Measurements from ENCODE around the gene FOXN3. TPM values are rescaled to one million over a fixed set of nuclear protein-coding genes. Genes with fewer than 3 reads are reported as not detected.
A peak's percentile ranks its signal among the peaks of the same experiment; 100 is the strongest.

The FOXN3 gene
- polyA plus RNA-seq, 1 donor: 39.5 TPM

GRCh38 chr14:89315493-89316470, 101.3 kb downstream of the FOXN3 start:
- DNase-seq: peak in 1 of 2 donors; percentile 29
- no CpG with 5 or more reads among the region's 10 CpGs for WGBS (ENCODE audit: insufficient coverage, low lambda C conversion rate)

GRCh38 chr14:89314274-89314673, 102.8 kb downstream of the FOXN3 start:
- Histone ChIP-seq H3K27me3 (ENCODE audit: control insufficient read depth, insufficient read depth, low read length) (no peaks in the 10 kb centered on the region), H3K4me1 (ENCODE audit: control insufficient read depth, insufficient read depth, low read length) (peaks cover 6% of the 10 kb centered on the region), H3K4me3 (ENCODE audit: low read length) (no peak overlapping the region), H3K27ac (ENCODE audit: low read length) (no peak overlapping the region), H3K36me3 (ENCODE audit: control insufficient read depth, insufficient read depth, low read length) (peaks cover 16% of the 10 kb centered on the region), H3K9me3 (ENCODE audit: control insufficient read depth, low read depth, low read length) (no peaks in the 10 kb centered on the region)
- no peak for DNase-seq
- WGBS (ENCODE audit: insufficient coverage, low lambda C conversion rate): 100% methylated on average over 1 of the region's 2 CpGs

More at GRCh38 chr14:89315493-89316470, 101.3 kb downstream of the FOXN3 start:
- no peak overlapping the region for H3K27ac ChIP-seq (ENCODE audit: low read length)
- no peak overlapping the region for H3K4me3 ChIP-seq (ENCODE audit: low read length)
- H3K4me1 ChIP-seq (ENCODE audit: control insufficient read depth, insufficient read depth, low read length): peaks cover 6% of the 10 kb centered on the region
- peaks cover 13% of the 10 kb centered on the region for H3K36me3 ChIP-seq (ENCODE audit: control insufficient read depth, insufficient read depth, low read length)
- H3K9me3 ChIP-seq (ENCODE audit: control insufficient read depth, low read depth, low read length): no peaks in the 10 kb centered on the region
- H3K27me3 ChIP-seq (ENCODE audit: control insufficient read depth, insufficient read depth, low read length): no peaks in the 10 kb centered on the region

- H3K36me3 ChIP-seq (ENCODE audit: control insufficient read depth, insufficient read depth, low read length): peaks cover 18% of the 10 kb centered on the region
- no peak overlapping the region for H3K27ac ChIP-seq (ENCODE audit: low read length)
- no CpG with 5 or more reads among the region's 5 CpGs for WGBS (ENCODE audit: insufficient coverage, low lambda C conversion rate)
- no peaks in the 10 kb centered on the region for H3K27me3 ChIP-seq (ENCODE audit: control insufficient read depth, insufficient read depth, low read length)
- H3K4me1 ChIP-seq (ENCODE audit: control insufficient read depth, insufficient read depth, low read length): peaks cover 6% of the 10 kb centered on the region
- peak in 1 of 2 donors; percentile 56 for DNase-seq
- H3K9me3 ChIP-seq (ENCODE audit: control insufficient read depth, low read depth, low read length): no peaks in the 10 kb centered on the region
- no peak overlapping the region for H3K4me3 ChIP-seq (ENCODE audit: low read length)
Observed at GRCh38 chr14:89312932-89313331, 104.1 kb downstream of the FOXN3 start.

GRCh38 chr14:89310211-89310610, 106.8 kb downstream of the FOXN3 start:
- Histone ChIP-seq H3K4me3 (ENCODE audit: low read length) (no peak overlapping the region), H3K36me3 (ENCODE audit: control insufficient read depth, insufficient read depth, low read length) (peaks cover 13% of the 10 kb centered on the region), H3K9me3 (ENCODE audit: control insufficient read depth, low read depth, low read length) (no peaks in the 10 kb centered on the region), H3K27ac (ENCODE audit: low read length) (no peak overlapping the region), H3K4me1 (ENCODE audit: control insufficient read depth, insufficient read depth, low read length) (peaks cover 6% of the 10 kb centered on the region), H3K27me3 (ENCODE audit: control insufficient read depth, insufficient read depth, low read length) (no peaks in the 10 kb centered on the region)
- no CpG with 5 or more reads among the region's 9 CpGs for WGBS (ENCODE audit: insufficient coverage, low lambda C conversion rate)
- no peak for DNase-seq

- peaks cover 6% of the 10 kb centered on the region for H3K4me1 ChIP-seq (ENCODE audit: control insufficient read depth, insufficient read depth, low read length)
- no peaks in the 10 kb centered on the region for H3K9me3 ChIP-seq (ENCODE audit: control insufficient read depth, low read depth, low read length)
- DNase-seq: no peak
- H3K27me3 ChIP-seq (ENCODE audit: control insufficient read depth, insufficient read depth, low read length): no peaks in the 10 kb centered on the region
- WGBS (ENCODE audit: insufficient coverage, low lambda C conversion rate): no CpG with 5 or more reads among the region's 11 CpGs
- no peak overlapping the region for H3K27ac ChIP-seq (ENCODE audit: low read length)
- no peak overlapping the region for H3K4me3 ChIP-seq (ENCODE audit: low read length)
- H3K36me3 ChIP-seq (ENCODE audit: control insufficient read depth, insufficient read depth, low read length): peaks cover 13% of the 10 kb centered on the region
Observed at GRCh38 chr14:89309670-89310177, 107.3 kb downstream of the FOXN3 start.

GRCh38 chr14:89308232-89308959, 108.6 kb downstream of the FOXN3 start:
- Histone ChIP-seq H3K27ac (ENCODE audit: low read length) (no peak overlapping the region), H3K4me3 (ENCODE audit: low read length) (no peak overlapping the region), H3K36me3 (ENCODE audit: control insufficient read depth, insufficient read depth, low read length) (peaks cover 13% of the 10 kb centered on the region), H3K27me3 (ENCODE audit: control insufficient read depth, insufficient read depth, low read length) (no peaks in the 10 kb centered on the region), H3K9me3 (ENCODE audit: control insufficient read depth, low read depth, low read length) (no peaks in the 10 kb centered on the region), H3K4me1 (ENCODE audit: control insufficient read depth, insufficient read depth, low read length) (peaks cover 10% of the 10 kb centered on the region)
- no CpG with 5 or more reads among the region's 10 CpGs for WGBS (ENCODE audit: insufficient coverage, low lambda C conversion rate)
- no peak for DNase-seq

- WGBS (ENCODE audit: insufficient coverage, low lambda C conversion rate): 96% methylated on average over 3 of the region's 8 CpGs
- peaks cover 8% of the 10 kb centered on the region for H3K4me1 ChIP-seq (ENCODE audit: control insufficient read depth, insufficient read depth, low read length)
- no peak overlapping the region for H3K4me3 ChIP-seq (ENCODE audit: low read length)
- H3K9me3 ChIP-seq (ENCODE audit: control insufficient read depth, low read depth, low read length): no peaks in the 10 kb centered on the region
- H3K27ac ChIP-seq (ENCODE audit: low read length): no peak overlapping the region
- H3K27me3 ChIP-seq (ENCODE audit: control insufficient read depth, insufficient read depth, low read length): no peaks in the 10 kb centered on the region
- DNase-seq: no peak
- peaks cover 15% of the 10 kb centered on the region for H3K36me3 ChIP-seq (ENCODE audit: control insufficient read depth, insufficient read depth, low read length)
Observed at GRCh38 chr14:89307409-89307808, 109.6 kb downstream of the FOXN3 start.

GRCh38 chr14:89304972-89305703, 111.9 kb downstream of the FOXN3 start:
- no peaks in the 10 kb centered on the region for H3K9me3 ChIP-seq (ENCODE audit: control insufficient read depth, low read depth, low read length)
- no peak overlapping the region for H3K4me3 ChIP-seq (ENCODE audit: low read length)
- H3K36me3 ChIP-seq (ENCODE audit: control insufficient read depth, insufficient read depth, low read length): peaks cover 18% of the 10 kb centered on the region
- no peaks in the 10 kb centered on the region for H3K27me3 ChIP-seq (ENCODE audit: control insufficient read depth, insufficient read depth, low read length)
- peak overlapping the region; percentile 74 for H3K27ac ChIP-seq (ENCODE audit: low read length)
- peak; percentile 30 to 58 for DNase-seq
- 20% methylated on average over 1 of the region's 16 CpGs for WGBS (ENCODE audit: insufficient coverage, low lambda C conversion rate)
- peaks cover 8% of the 10 kb centered on the region for H3K4me1 ChIP-seq (ENCODE audit: control insufficient read depth, insufficient read depth, low read length)

- peaks cover 14% of the 10 kb centered on the region for H3K36me3 ChIP-seq (ENCODE audit: control insufficient read depth, insufficient read depth, low read length)
- H3K4me3 ChIP-seq (ENCODE audit: low read length): no peak overlapping the region
- no peaks in the 10 kb centered on the region for H3K9me3 ChIP-seq (ENCODE audit: control insufficient read depth, low read depth, low read length)
- no peaks in the 10 kb centered on the region for H3K27me3 ChIP-seq (ENCODE audit: control insufficient read depth, insufficient read depth, low read length)
- peak overlapping the region; percentile 74 for H3K27ac ChIP-seq (ENCODE audit: low read length)
- no peak for DNase-seq
- H3K4me1 ChIP-seq (ENCODE audit: control insufficient read depth, insufficient read depth, low read length): peaks cover 8% of the 10 kb centered on the region
- 77% methylated on average over 2 of the region's 6 CpGs for WGBS (ENCODE audit: insufficient coverage, low lambda C conversion rate)
Observed at GRCh38 chr14:89304561-89304960, 112.5 kb downstream of the FOXN3 start.

All from large intestine (tissue), 3 donors.